ENCODE data around the gene CATSPER1.

The CATSPER1 gene

GRCh38 chr11:66052664-66052982, 26.3 kb upstream of the CATSPER1 start:
- Histone ChIP-seq H3K36me3 (ENCODE audit: control insufficient read depth in 1 of 2, insufficient read depth in 2 of 2, low read length in 2 of 2) (peaks cover 22 to 26% of the 10 kb centered on the region in 2 donors), H3K27ac (ENCODE audit: low read depth, low read length) (peak overlapping the region; percentile 48), H3K27me3 (ENCODE audit: control insufficient read depth in 1 of 2, insufficient read depth in 2 of 2, low read length in 2 of 2) (peaks cover 0 to 3% of the 10 kb centered on the region in 2 donors), H3K4me1 (ENCODE audit: control insufficient read depth in 1 of 2, insufficient read depth in 2 of 2, low read length in 2 of 2) (peaks cover 19 to 21% of the 10 kb centered on the region in 2 donors), H3K9me3 (ENCODE audit: control insufficient read depth in 1 of 2, low read length in 2 of 2) (no peaks in the 10 kb centered on the region), H3K4me3 (ENCODE audit: low read depth in 1 of 2, low read length in 2 of 2) (peak overlapping the region; percentile 89 to 96), H3K9ac (ENCODE audit: low read depth in 1 of 2, low read length in 2 of 2) (peak overlapping the region; percentile 69 to 96)

- Histone ChIP-seq H3K4me3 (ENCODE audit: low read depth in 1 of 2, low read length in 2 of 2) (peak within 1 kb of the TSS; percentile 89 to 96), H3K9ac (ENCODE audit: low read depth in 1 of 2, low read length in 2 of 2) (peak within 1 kb of the TSS; percentile 69 to 96), H3K27ac (ENCODE audit: low read depth, low read length) (peak within 1 kb of the TSS; percentile 78), H3K9me3 (ENCODE audit: control insufficient read depth in 1 of 2, low read length in 2 of 2) (no peaks in the 10 kb centered on the region), H3K4me1 (ENCODE audit: control insufficient read depth in 1 of 2, insufficient read depth in 2 of 2, low read length in 2 of 2) (peaks cover 19 to 21% of the 10 kb centered on the region in 2 donors), H3K36me3 (ENCODE audit: control insufficient read depth in 1 of 2, insufficient read depth in 2 of 2, low read length in 2 of 2) (peaks cover 17 to 20% of the 10 kb centered on the region in 2 donors), H3K27me3 (ENCODE audit: control insufficient read depth in 1 of 2, insufficient read depth in 2 of 2, low read length in 2 of 2) (peaks cover 0 to 3% of the 10 kb centered on the region in 2 donors)
Measured at GRCh38 chr11:66051766-66052663, 25.7 kb upstream of the CATSPER1 start, which contains the start of gene SF3B2. Gene SF3B2, plus strand, starts transcription at chr11:66052364. Its CDS starts 21 bp downstream, at chr11:66052385.

GRCh38 chr11:66051371-66051765, 25.1 kb upstream of the CATSPER1 start:
- Histone ChIP-seq H3K36me3 (ENCODE audit: control insufficient read depth in 1 of 2, insufficient read depth in 2 of 2, low read length in 2 of 2) (peaks cover 10 to 14% of the 10 kb centered on the region in 2 donors), H3K9me3 (ENCODE audit: control insufficient read depth in 1 of 2, low read length in 2 of 2) (no peaks in the 10 kb centered on the region), H3K4me1 (ENCODE audit: control insufficient read depth in 1 of 2, insufficient read depth in 2 of 2, low read length in 2 of 2) (peaks cover 19 to 21% of the 10 kb centered on the region in 2 donors), H3K27me3 (ENCODE audit: control insufficient read depth in 1 of 2, insufficient read depth in 2 of 2, low read length in 2 of 2) (peaks cover 2 to 3% of the 10 kb centered on the region in 2 donors), H3K9ac (ENCODE audit: low read depth in 1 of 2, low read length in 2 of 2) (peak overlapping the region; percentile 53 to 96), H3K27ac (ENCODE audit: low read depth, low read length) (peak overlapping the region; percentile 78), H3K4me3 (ENCODE audit: low read depth in 1 of 2, low read length in 2 of 2) (peak overlapping the region; percentile 68 to 78)

GRCh38 chr11:66050581-66051231, 24.4 kb upstream of the CATSPER1 start:
- Histone ChIP-seq H3K27me3 (ENCODE audit: control insufficient read depth in 1 of 2, insufficient read depth in 2 of 2, low read length in 2 of 2) (peaks cover 3% of the 10 kb centered on the region in 2 donors), H3K9me3 (ENCODE audit: control insufficient read depth in 1 of 2, low read length in 2 of 2) (no peaks in the 10 kb centered on the region), H3K36me3 (ENCODE audit: control insufficient read depth in 1 of 2, insufficient read depth in 2 of 2, low read length in 2 of 2) (peaks cover 7 to 8% of the 10 kb centered on the region in 2 donors), H3K4me3 (ENCODE audit: low read depth in 1 of 2, low read length in 2 of 2) (peak overlapping the region; percentile 68 to 78), H3K27ac (ENCODE audit: low read depth, low read length) (no peak overlapping the region), H3K4me1 (ENCODE audit: control insufficient read depth in 1 of 2, insufficient read depth in 2 of 2, low read length in 2 of 2) (peaks cover 19 to 21% of the 10 kb centered on the region in 2 donors), H3K9ac (ENCODE audit: low read depth in 1 of 2, low read length in 2 of 2) (peak overlapping the region in 1 of 2 donors; percentile 96)

- no peak within 1 kb of the TSS for H3K9ac ChIP-seq (ENCODE audit: low read depth in 1 of 2, low read length in 2 of 2)
- H3K4me1 ChIP-seq (ENCODE audit: control insufficient read depth in 1 of 2, insufficient read depth in 2 of 2, low read length in 2 of 2) = peaks cover 26 to 29% of the 10 kb centered on the region in 2 donors
- H3K4me3 ChIP-seq (ENCODE audit: low read depth in 1 of 2, low read length in 2 of 2) = no peak within 1 kb of the TSS
Measured at GRCh38 chr11:66048547-66049323, 22.5 kb upstream of the CATSPER1 start, which contains the start of gene GAL3ST3. Gene GAL3ST3, minus strand, starts transcription at chr11:66049161. Its CDS starts 3,746 bp downstream, at chr11:66045415.

GRCh38 chr11:66047541-66048365, 21.5 kb upstream of the CATSPER1 start:
- no peak overlapping the region for H3K9ac ChIP-seq (ENCODE audit: low read depth in 1 of 2, low read length in 2 of 2)
- peaks cover 18 to 20% of the 10 kb centered on the region in 2 donors for H3K4me1 ChIP-seq (ENCODE audit: control insufficient read depth in 1 of 2, insufficient read depth in 2 of 2, low read length in 2 of 2)
- peaks cover 3% of the 10 kb centered on the region in 2 donors for H3K27me3 ChIP-seq (ENCODE audit: control insufficient read depth in 1 of 2, insufficient read depth in 2 of 2, low read length in 2 of 2)
- H3K4me3 ChIP-seq (ENCODE audit: low read depth in 1 of 2, low read length in 2 of 2) = no peak overlapping the region
- H3K27ac ChIP-seq (ENCODE audit: low read depth, low read length) = no peak overlapping the region
- no peaks in the 10 kb centered on the region for H3K9me3 ChIP-seq (ENCODE audit: control insufficient read depth in 1 of 2, low read length in 2 of 2)
- H3K36me3 ChIP-seq (ENCODE audit: control insufficient read depth in 1 of 2, insufficient read depth in 2 of 2, low read length in 2 of 2) = no peaks in the 10 kb centered on the region

More at GRCh38 chr11:66048547-66049323, 22.5 kb upstream of the CATSPER1 start, which contains the start of gene GAL3ST3:
- Histone ChIP-seq H3K36me3 (ENCODE audit: control insufficient read depth in 1 of 2, insufficient read depth in 2 of 2, low read length in 2 of 2) (no peaks in the 10 kb centered on the region), H3K27ac (ENCODE audit: low read depth, low read length) (no peak within 1 kb of the TSS), H3K27me3 (ENCODE audit: control insufficient read depth in 1 of 2, insufficient read depth in 2 of 2, low read length in 2 of 2) (peaks cover 3% of the 10 kb centered on the region in 2 donors), H3K9me3 (ENCODE audit: control insufficient read depth in 1 of 2, low read length in 2 of 2) (no peaks in the 10 kb centered on the region)

- Histone ChIP-seq H3K4me1 (ENCODE audit: control insufficient read depth in 1 of 2, insufficient read depth in 2 of 2, low read length in 2 of 2) (peaks cover 18 to 20% of the 10 kb centered on the region in 2 donors), H3K27ac (ENCODE audit: low read depth, low read length) (no peak overlapping the region), H3K9ac (ENCODE audit: low read depth in 1 of 2, low read length in 2 of 2) (no peak overlapping the region), H3K27me3 (ENCODE audit: control insufficient read depth in 1 of 2, insufficient read depth in 2 of 2, low read length in 2 of 2) (peaks cover 3% of the 10 kb centered on the region in 2 donors), H3K36me3 (ENCODE audit: control insufficient read depth in 1 of 2, insufficient read depth in 2 of 2, low read length in 2 of 2) (no peaks in the 10 kb centered on the region), H3K9me3 (ENCODE audit: control insufficient read depth in 1 of 2, low read length in 2 of 2) (no peaks in the 10 kb centered on the region), H3K4me3 (ENCODE audit: low read depth in 1 of 2, low read length in 2 of 2) (no peak overlapping the region)
Measured at GRCh38 chr11:66046901-66047300, 20.6 kb upstream of the CATSPER1 start.

GRCh38 chr11:66045177-66045639, 18.9 kb upstream of the CATSPER1 start:
- no peaks in the 10 kb centered on the region for H3K9me3 ChIP-seq (ENCODE audit: control insufficient read depth in 1 of 2, low read length in 2 of 2)
- H3K9ac ChIP-seq (ENCODE audit: low read depth in 1 of 2, low read length in 2 of 2) = no peak overlapping the region
- H3K4me1 ChIP-seq (ENCODE audit: control insufficient read depth in 1 of 2, insufficient read depth in 2 of 2, low read length in 2 of 2) = peaks cover 7 to 8% of the 10 kb centered on the region in 2 donors
- H3K27me3 ChIP-seq (ENCODE audit: control insufficient read depth in 1 of 2, insufficient read depth in 2 of 2, low read length in 2 of 2) = peaks cover 3% of the 10 kb centered on the region in 2 donors
- no peaks in the 10 kb centered on the region for H3K36me3 ChIP-seq (ENCODE audit: control insufficient read depth in 1 of 2, insufficient read depth in 2 of 2, low read length in 2 of 2)
- H3K4me3 ChIP-seq (ENCODE audit: low read depth in 1 of 2, low read length in 2 of 2) = peak overlapping the region in 1 of 2 donors; percentile 13
- H3K27ac ChIP-seq (ENCODE audit: low read depth, low read length) = no peak overlapping the region

GRCh38 chr11:66044757-66045156, 18.5 kb upstream of the CATSPER1 start:
- H3K36me3 ChIP-seq (ENCODE audit: control insufficient read depth in 1 of 2, insufficient read depth in 2 of 2, low read length in 2 of 2) = no peaks in the 10 kb centered on the region
- no peaks in the 10 kb centered on the region for H3K9me3 ChIP-seq (ENCODE audit: control insufficient read depth in 1 of 2, low read length in 2 of 2)
- no peak overlapping the region for H3K9ac ChIP-seq (ENCODE audit: low read depth in 1 of 2, low read length in 2 of 2)
- H3K4me3 ChIP-seq (ENCODE audit: low read depth in 1 of 2, low read length in 2 of 2) = peak overlapping the region in 1 of 2 donors; percentile 13
- H3K27ac ChIP-seq (ENCODE audit: low read depth, low read length) = no peak overlapping the region
- H3K27me3 ChIP-seq (ENCODE audit: control insufficient read depth in 1 of 2, insufficient read depth in 2 of 2, low read length in 2 of 2) = peaks cover 3% of the 10 kb centered on the region in 2 donors
- H3K4me1 ChIP-seq (ENCODE audit: control insufficient read depth in 1 of 2, insufficient read depth in 2 of 2, low read length in 2 of 2) = peaks cover 7 to 8% of the 10 kb centered on the region in 2 donors

Measured in duodenal mucosa (tissue), 2 donors.